ENCODE data around the gene NAP1L5.

DNA sequence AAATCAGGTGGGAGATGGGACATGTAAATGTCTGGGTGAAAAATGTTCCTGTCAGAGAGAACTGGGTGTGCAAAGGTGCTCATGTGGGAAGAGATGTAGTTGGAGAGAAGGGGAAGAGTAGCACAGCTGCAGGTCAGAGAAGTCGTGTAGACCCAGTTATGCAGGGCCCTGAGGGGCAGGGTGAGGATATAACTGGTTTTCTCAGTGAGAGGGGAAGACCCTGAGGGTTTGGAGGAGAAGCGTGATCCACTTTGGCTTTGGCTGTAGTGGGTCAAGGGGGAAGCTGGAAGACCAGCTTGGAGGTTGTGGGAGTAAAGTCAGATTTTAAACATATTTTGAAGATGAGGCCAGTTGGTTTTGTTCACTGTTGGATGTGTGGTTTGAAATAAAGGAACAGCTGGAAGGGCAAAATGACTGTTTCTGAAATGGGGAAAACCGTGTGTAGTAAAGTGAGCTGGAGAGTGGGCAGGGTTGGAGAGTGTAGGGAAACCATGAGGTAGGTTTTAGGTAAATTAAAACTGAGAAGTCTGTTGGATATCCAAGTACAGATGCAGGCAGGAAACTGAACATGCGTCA lies 44.2 kb downstream of the NAP1L5 start:
- TF ChIP-seq, protein P1, sequence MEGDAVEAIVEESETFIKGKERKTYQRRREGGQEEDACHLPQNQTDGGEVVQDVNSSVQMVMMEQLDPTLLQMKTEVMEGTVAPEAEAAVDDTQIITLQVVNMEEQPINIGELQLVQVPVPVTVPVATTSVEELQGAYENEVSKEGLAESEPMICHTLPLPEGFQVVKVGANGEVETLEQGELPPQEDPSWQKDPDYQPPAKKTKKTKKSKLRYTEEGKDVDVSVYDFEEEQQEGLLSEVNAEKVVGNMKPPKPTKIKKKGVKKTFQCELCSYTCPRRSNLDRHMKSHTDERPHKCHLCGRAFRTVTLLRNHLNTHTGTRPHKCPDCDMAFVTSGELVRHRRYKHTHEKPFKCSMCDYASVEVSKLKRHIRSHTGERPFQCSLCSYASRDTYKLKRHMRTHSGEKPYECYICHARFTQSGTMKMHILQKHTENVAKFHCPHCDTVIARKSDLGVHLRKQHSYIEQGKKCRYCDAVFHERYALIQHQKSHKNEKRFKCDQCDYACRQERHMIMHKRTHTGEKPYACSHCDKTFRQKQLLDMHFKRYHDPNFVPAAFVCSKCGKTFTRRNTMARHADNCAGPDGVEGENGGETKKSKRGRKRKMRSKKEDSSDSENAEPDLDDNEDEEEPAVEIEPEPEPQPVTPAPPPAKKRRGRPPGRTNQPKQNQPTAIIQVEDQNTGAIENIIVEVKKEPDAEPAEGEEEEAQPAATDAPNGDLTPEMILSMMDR (conservative IDR thresholded peaks at IDR 0.05; ENCODE audit: low read length) = no peak
- TF ChIP-seq EZH2phosphoT487 (IDR thresholded peaks at IDR 0.05; ENCODE audit: borderline replicate concordance, low read depth, low read length) = no peak
